H1 (cell line): ENCODE data around the gene ZCCHC12. TPM values are rescaled to one million over a fixed set of nuclear protein-coding genes. Genes with fewer than 3 reads are reported as not detected.

ENCODE experiments used
- ATF2 ChIP-seq: IDR thresholded peaks from 2 replicates; pipeline ENCODE4 v1.6.1; 2012; ENCODE audit warnings: low read length, inconsistent platforms
- EZH2 ChIP-seq: fragments of 200-600 bp; sonication (generic); IDR thresholded peaks from 2 replicates; pipeline ENCODE4 v1.7.1; 2012; ENCODE audit warnings: low read depth, mild to moderate bottlenecking, moderate library complexity, low read length, inconsistent platforms; ENCODE audit not compliant: severe bottlenecking
- RNF2 ChIP-seq: fragments of 200-900, 300-1000 bp; sonication (generic); IDR thresholded peaks from 2 replicates; pipeline ENCODE4 v1.7.1; 2016; ENCODE audit warnings: borderline replicate concordance, low read depth, mild to moderate bottlenecking, antibody characterized with exemption, low read length; ENCODE audit not compliant: poor library complexity, severe bottlenecking; ENCODE audit errors: missing control alignments
- TEAD4 ChIP-seq: IDR thresholded peaks from 2 replicates; pipeline ENCODE4 v1.6.1; 2012; ENCODE audit warnings: low read depth, low read length, inconsistent platforms, mixed read lengths
- polyA plus RNA-seq, 7 experiments: library from polyadenylated mRNA; depleted of rRNA in 3 of 7; stranded (reverse) in 5 of 7; unstranded in 2 of 7; fragments of >200 nt in 5 of 7; fragments of 200-250 nt in 2 of 7; gene quantifications; 1 replicate in 5 of 7; 2 replicates in 1 of 7; 4 replicates in 1 of 7; pipeline versions ENCODE4 v1.2.1 to v1.2.3, GENCODE V29; 2011 to 2013; ENCODE audit warnings: missing spikeins in 2 of 7, mixed read lengths in 2 of 7
- total RNA-seq: library from RNA; stranded (reverse); fragmentation: NEBNext Ultra II Directional; extraction: Animal tissue kit (Norgen Biotek cat#: 25700); gene quantifications from 2 replicates; pipeline ENCODE4 v1.2.1, GENCODE V29; 2021

Gene ZCCHC12
- total and polyA plus RNA-seq, 2 of the 8 experiments (the other 6 are each of a cell fraction or from before 2014, with no cell fraction given): 0.76 to 1.3 TPM

- TF ChIP-seq ATF2 (no peak), EZH2 (no peak), TEAD4 (no peak), RNF2 (no peak)
These were observed 30.0 kb downstream of the ZCCHC12 start (continued) for GRCh38 chrX:118853596-118853995.
